Right forelimb (tissue), 1 donor: ENCODE measurements around the gene PPM1B.

Experiments used
- DNase-seq: peaks from one replicate; pipeline ENCODE4 v3.0.0-alpha.2; 2018

Gene PPM1B

DNA sequence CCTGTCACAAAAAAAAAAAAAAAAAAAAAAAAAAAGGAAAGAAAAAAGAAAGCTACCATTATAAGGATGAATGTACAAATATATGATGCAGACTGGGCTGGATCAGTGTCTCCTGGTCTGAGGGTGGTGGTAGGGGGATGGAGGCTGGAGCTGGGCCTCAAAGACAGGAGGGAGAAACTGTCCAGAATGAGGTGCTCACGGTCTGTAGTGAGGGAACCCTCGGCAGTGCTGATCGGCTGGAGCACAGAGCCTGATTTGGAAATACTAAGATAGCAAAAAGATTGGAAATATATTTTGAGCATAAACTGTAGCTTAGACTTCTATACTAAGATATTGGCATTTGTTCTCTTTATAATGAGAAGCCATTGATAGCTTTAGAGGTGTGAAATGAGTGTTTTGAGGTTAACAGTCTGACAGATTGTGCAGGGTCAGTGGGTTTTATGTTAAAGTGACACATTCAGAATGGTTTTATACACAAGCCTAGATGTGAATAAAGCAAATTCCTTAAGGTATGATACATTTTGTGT is 98.7 kb downstream of the PPM1B start:
- no peak for DNase-seq

GRCh38 chr2:44267796-44268648 is 99.3 kb downstream of the PPM1B start:
- DNase-seq, result no peak

GRCh38 chr2:44269831-44270230 is 101.2 kb downstream of the PPM1B start:
- DNase-seq, result no peak

DNA sequence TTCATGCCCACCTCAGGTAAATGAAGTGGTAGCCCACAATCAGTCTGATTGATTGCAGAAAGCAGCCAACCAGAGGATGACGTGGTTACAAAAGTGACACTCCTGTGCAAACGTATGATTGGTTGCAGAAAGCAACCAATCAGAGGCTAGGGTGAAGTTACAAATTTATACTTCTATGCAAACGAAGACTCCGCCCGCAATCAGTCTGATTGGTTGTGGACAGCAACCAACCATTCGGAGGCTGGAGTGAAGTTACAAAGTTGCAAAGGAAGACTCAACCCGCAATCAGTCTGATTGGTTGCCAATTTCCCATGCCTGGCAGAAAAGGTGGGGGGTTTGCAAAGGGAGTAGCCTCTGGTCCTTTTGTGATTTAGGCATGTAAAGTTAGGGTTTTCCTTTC is 102.6 kb downstream of the PPM1B start:
- no peak for DNase-seq

DNA sequence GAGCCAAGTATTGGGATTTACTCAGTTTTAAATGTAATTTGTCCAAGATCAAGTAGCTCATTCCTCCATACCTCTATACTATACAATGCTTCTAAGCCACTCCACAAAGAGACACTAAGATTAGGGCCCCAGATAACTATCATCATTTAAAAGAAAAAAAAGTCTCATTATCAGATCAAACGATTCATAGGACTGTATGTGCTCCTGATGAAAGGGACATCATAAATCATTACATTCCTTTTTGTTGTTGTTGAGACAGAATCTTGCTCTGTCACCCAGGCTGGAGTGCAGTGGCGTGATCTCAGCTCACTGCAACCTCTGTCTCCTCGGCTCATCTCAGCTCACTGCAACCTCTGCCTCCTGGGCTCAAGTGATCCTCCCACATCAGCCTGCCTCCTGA is 104.4 kb downstream of the PPM1B start:
- DNase-seq, result no peak

- DNase-seq, result no peak
These were observed 104.9 kb downstream of the PPM1B start for GRCh38 chr2:44273596-44273995.

- no peak for DNase-seq
These were observed 107.2 kb downstream of the PPM1B start for GRCh38 chr2:44275927-44276303.

GRCh38 chr2:44277541-44277940 is 108.9 kb downstream of the PPM1B start:
- DNase-seq, result no peak

- DNase-seq, result no peak
These were observed 112.2 kb downstream of the PPM1B start for GRCh38 chr2:44280869-44281268.
